Suprapubic skin (tissue), 4 donors: ENCODE data around the gene KIF11.

Experiments
- CTCF ChIP-seq, 2 donors: fragments of 200-600 bp in 1 of 2; fragments of 450-650 bp in 1 of 2; sonication (generic) in 1 of 2; IDR thresholded peaks; one replicate each; pipeline ENCODE4 v1.5.1; 2016 to 2019; ENCODE audit warnings: antibody characterized with exemption in 2 of 2, mild to moderate bottlenecking in 1 of 2, moderate library complexity in 1 of 2
- EP300 ChIP-seq: sonication (generic); formaldehyde crosslinking; IDR thresholded peaks from one replicate; pipeline ENCODE4 v1.6.1; 2017; ENCODE audit warnings: antibody characterized with exemption
- POLR2A ChIP-seq, 2 donors: fragments of 450-650 bp; IDR thresholded peaks; one replicate each; pipeline ENCODE4 v1.6.1; 2017; ENCODE audit warnings: antibody characterized with exemption in 2 of 2, mild to moderate bottlenecking in 2 of 2, moderate library complexity in 2 of 2
- POLR2AphosphoS5 ChIP-seq, 3 donors: sonication (generic); formaldehyde crosslinking; IDR thresholded peaks; one replicate each; pipeline ENCODE4 v1.6.1; 2017; ENCODE audit warnings: antibody characterized with exemption in 3 of 3

GRCh38 chr10:92657024-92657423 lies 64.1 kb downstream of the KIF11 start:
- TF ChIP-seq CTCF (IDR thresholded peaks at IDR 0.05) (no peak), POLR2A (IDR thresholded peaks at IDR 0.05) (no peak), EP300 (no peak), POLR2AphosphoS5 (IDR thresholded peaks at IDR 0.05) (no peak)
